SK-N-SH (cell line): ENCODE data around the gene PDIA4.

Experiments used
- CTCF ChIP-seq: fragments of 200-600 bp; sonication (generic); IDR thresholded peaks from 2 replicates; pipeline ENCODE4 v1.6.1; 2017; ENCODE audit warnings: antibody characterized with exemption, mild to moderate bottlenecking, moderate library complexity
- ELF1 ChIP-seq: IDR thresholded peaks from 2 replicates; pipeline ENCODE4 v1.4.0; 2012
- EP300 ChIP-seq, 2 experiments: IDR thresholded peaks; 2 replicates each; pipeline versions ENCODE4 v1.4.0 to v1.6.1; 2012; ENCODE audit warnings: borderline replicate concordance in 1 of 2, low read depth in 1 of 2, low read length in 1 of 2
- GATA2 ChIP-seq: sonication (generic); formaldehyde crosslinking; IDR thresholded peaks from 2 replicates; pipeline ENCODE4 v1.5.0; 2020; ENCODE audit warnings: mild to moderate bottlenecking, missing genetic modification reagents
- MAX ChIP-seq: IDR thresholded peaks from 2 replicates; pipeline ENCODE4 v1.4.0; 2012; ENCODE audit warnings: low read depth
- POLR2AphosphoS5 ChIP-seq: IDR thresholded peaks from 2 replicates; pipeline ENCODE4 v1.6.1; 2012; ENCODE audit warnings: low read depth, low read length
- REST ChIP-seq: IDR thresholded peaks from 2 replicates; pipeline ENCODE4 v1.6.1; 2012; ENCODE audit warnings: mild to moderate bottlenecking, low read depth, low read length, moderate library complexity
- ZBTB33 ChIP-seq: IDR thresholded peaks from 2 replicates; pipeline ENCODE4 v1.4.0; 2012; ENCODE audit warnings: low read depth, borderline replicate concordance

GRCh38 chr7:149036676-149037075 is 8.4 kb upstream of the PDIA4 start:
- TF ChIP-seq POLR2AphosphoS5 (no peak), CTCF (no peak), ZBTB33 (no peak), REST (no peak), GATA2 (CRISPR knock-in tag) (no peak), ELF1 (no peak), MAX (no peak), EP300 (IDR thresholded peaks at IDR 0.05; ENCODE audit: borderline replicate concordance in 1 of 2, low read depth in 1 of 2, low read length in 1 of 2) (no peak)
